HEK293 (cell line): Measurements from ENCODE around the gene SYNDIG1.

ENCODE experiments used
- CTCF ChIA-PET: fragments of 350-600 bp; formaldehyde crosslinking; extraction: SDS; loops from one replicate; lab custom pipeline; 2021; ENCODE audit warnings: antibody characterized with exemption; lab: Yijun Ruan, JAX
- POLR2A ChIA-PET: fragments of 300-600 bp; formaldehyde crosslinking; extraction: SDS; loops from one replicate; lab custom pipeline; 2020; ENCODE audit warnings: antibody characterized with exemption, inconsistent platforms; lab: Yijun Ruan, JAX
- H3K27ac ChIP-seq: fragments of 200-500 bp; sonication (Bioruptor generic); 2 replicates; pipeline ENCODE4 v1.5.1; 2014; ENCODE audit warnings: low read depth, low read length, control low read depth, inconsistent platforms; ENCODE audit errors: extremely low read depth
- H3K36me3 ChIP-seq, 2 experiments: fragments of 200-500 bp in 1 of 2; sonication (Bioruptor generic) in 1 of 2; 1 replicate in 1 of 2; 2 replicates in 1 of 2; pipeline ENCODE4 v1.5.1; 2014 to 2017; ENCODE audit warnings: inconsistent platforms in 2 of 2, low read length in 2 of 2; ENCODE audit not compliant: control insufficient read depth in 2 of 2, insufficient read depth in 1 of 2
- H3K4me1 ChIP-seq: fragments of 200-500 bp; sonication (Bioruptor generic); 2 replicates; pipeline ENCODE4 v1.5.1; 2014; ENCODE audit warnings: mild to moderate bottlenecking, low read length, inconsistent platforms; ENCODE audit not compliant: control insufficient read depth, insufficient read depth
- H3K4me3 ChIP-seq: 2 replicates; pipeline ENCODE4 v1.5.1; 2011; ENCODE audit warnings: low read depth, mild to moderate bottlenecking, control low read depth, low read length, moderate library complexity
- H3K9me3 ChIP-seq: fragments of 200-500 bp; sonication (Bioruptor generic); 2 replicates; pipeline ENCODE4 v1.5.1; 2014; ENCODE audit warnings: low read depth, low read length, inconsistent platforms; ENCODE audit not compliant: control insufficient read depth, insufficient read depth
- EGR2 ChIP-seq: fragments of 450-650 bp; formaldehyde crosslinking; IDR thresholded peaks from 2 replicates; pipeline ENCODE4 v1.5.1; 2016; ENCODE audit warnings: low read depth, missing biosample characterization, missing genetic modification characterization
- GLIS2 ChIP-seq: fragments of 450-650 bp; formaldehyde crosslinking; IDR thresholded peaks from 2 replicates; pipeline ENCODE4 v1.5.1; 2016; ENCODE audit warnings: missing biosample characterization, missing genetic modification characterization
- HOXA7 ChIP-seq: sonication (generic); formaldehyde crosslinking; IDR thresholded peaks from 2 replicates; pipeline ENCODE4 v1.8.1; 2022; ENCODE audit warnings: missing genetic modification reagents, borderline replicate concordance
- KLF1 ChIP-seq: fragments of 450-650 bp; formaldehyde crosslinking; IDR thresholded peaks from 2 replicates; pipeline ENCODE4 v1.5.1; 2016; ENCODE audit warnings: missing biosample characterization, missing genetic modification characterization
- SP7 ChIP-seq: fragments of 450-650 bp; formaldehyde crosslinking; IDR thresholded peaks from 2 replicates; pipeline ENCODE4 v1.5.1; 2016; ENCODE audit warnings: missing biosample characterization, missing genetic modification characterization
- ZBTB8A ChIP-seq: fragments of 450-650 bp; formaldehyde crosslinking; IDR thresholded peaks from 2 replicates; pipeline ENCODE4 v1.5.1; 2016; ENCODE audit warnings: missing biosample characterization, missing genetic modification characterization
- ZFHX2 ChIP-seq: fragments of 450-650 bp; formaldehyde crosslinking; conservative IDR thresholded peaks from 2 replicates; pipeline ENCODE4 v1.5.1; 2016; ENCODE audit warnings: missing biosample characterization, missing genetic modification characterization
- ZNF211 ChIP-seq: fragments of 450-650 bp; formaldehyde crosslinking; IDR thresholded peaks from 2 replicates; pipeline ENCODE4 v1.5.1; 2016; ENCODE audit warnings: low read depth, missing biosample characterization, missing genetic modification characterization
- ZNF426 ChIP-seq: fragments of 450-650 bp; formaldehyde crosslinking; IDR thresholded peaks from 2 replicates; pipeline ENCODE4 v1.5.1; 2017; ENCODE audit warnings: missing biosample characterization, missing genetic modification characterization, mild to moderate bottlenecking, inconsistent platforms, moderate library complexity
- ZNF610 ChIP-seq: fragments of 450-650 bp; formaldehyde crosslinking; IDR thresholded peaks from 2 replicates; pipeline ENCODE4 v1.5.1; 2016; ENCODE audit warnings: missing biosample characterization, missing genetic modification characterization, borderline replicate concordance
- ZNF623 ChIP-seq: fragments of 450-650 bp; formaldehyde crosslinking; IDR thresholded peaks from 2 replicates; pipeline ENCODE4 v1.5.1; 2016; ENCODE audit warnings: missing biosample characterization, missing genetic modification characterization
- ZNF701 ChIP-seq: fragments of 450-650 bp; formaldehyde crosslinking; IDR thresholded peaks from 2 replicates; pipeline ENCODE4 v1.5.1; 2016; ENCODE audit warnings: missing biosample characterization, missing genetic modification characterization
- ZNF768 ChIP-seq: fragments of 450-650 bp; formaldehyde crosslinking; IDR thresholded peaks from 2 replicates; pipeline ENCODE4 v1.5.1; 2018; ENCODE audit warnings: missing biosample characterization, mild to moderate bottlenecking, missing genetic modification characterization
- ZSCAN4 ChIP-seq: fragments of 450-650 bp; formaldehyde crosslinking; IDR thresholded peaks from 2 replicates; pipeline ENCODE4 v1.5.1; 2017; ENCODE audit warnings: missing biosample characterization, missing genetic modification characterization
- TF ChIP-seq, protein P1 (sequence below): fragments of 450-650 bp; formaldehyde crosslinking; IDR thresholded peaks from 2 replicates; pipeline ENCODE4 v1.5.0; 2017; ENCODE audit warnings: missing biosample characterization, missing genetic modification characterization, borderline replicate concordance
- TF ChIP-seq, protein P2 (sequence below): fragments of 450-650 bp; formaldehyde crosslinking; conservative IDR thresholded peaks from 2 replicates; pipeline ENCODE4 v1.5.1; 2016; ENCODE audit warnings: low read depth, missing biosample characterization, missing genetic modification characterization
- TF ChIP-seq, protein P3 (sequence below): fragments of 450-650 bp; formaldehyde crosslinking; IDR thresholded peaks from 2 replicates; pipeline ENCODE4 v1.5.1; 2016; ENCODE audit warnings: missing biosample characterization, missing genetic modification characterization

The SYNDIG1 gene

GRCh38 chr20:24546232-24546892 lies 76.9 kb downstream of the SYNDIG1 start:
- CTCF ChIA-PET = interaction anchor here (0.6 to 0.7 kb wide), 2 partner anchors 635 to 653 kb away, joined by 4 read pairs; no protein-coding TSS in a partner anchor
- H3K4me3 ChIP-seq = no peak overlapping the region
- H3K9me3 ChIP-seq = no peaks in the 10 kb centered on the region
- H3K27ac ChIP-seq = no peak overlapping the region
- TF ChIP-seq, protein P1, sequence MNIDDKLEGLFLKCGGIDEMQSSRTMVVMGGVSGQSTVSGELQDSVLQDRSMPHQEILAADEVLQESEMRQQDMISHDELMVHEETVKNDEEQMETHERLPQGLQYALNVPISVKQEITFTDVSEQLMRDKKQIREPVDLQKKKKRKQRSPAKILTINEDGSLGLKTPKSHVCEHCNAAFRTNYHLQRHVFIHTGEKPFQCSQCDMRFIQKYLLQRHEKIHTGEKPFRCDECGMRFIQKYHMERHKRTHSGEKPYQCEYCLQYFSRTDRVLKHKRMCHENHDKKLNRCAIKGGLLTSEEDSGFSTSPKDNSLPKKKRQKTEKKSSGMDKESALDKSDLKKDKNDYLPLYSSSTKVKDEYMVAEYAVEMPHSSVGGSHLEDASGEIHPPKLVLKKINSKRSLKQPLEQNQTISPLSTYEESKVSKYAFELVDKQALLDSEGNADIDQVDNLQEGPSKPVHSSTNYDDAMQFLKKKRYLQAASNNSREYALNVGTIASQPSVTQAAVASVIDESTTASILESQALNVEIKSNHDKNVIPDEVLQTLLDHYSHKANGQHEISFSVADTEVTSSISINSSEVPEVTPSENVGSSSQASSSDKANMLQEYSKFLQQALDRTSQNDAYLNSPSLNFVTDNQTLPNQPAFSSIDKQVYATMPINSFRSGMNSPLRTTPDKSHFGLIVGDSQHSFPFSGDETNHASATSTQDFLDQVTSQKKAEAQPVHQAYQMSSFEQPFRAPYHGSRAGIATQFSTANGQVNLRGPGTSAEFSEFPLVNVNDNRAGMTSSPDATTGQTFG = no peak
- TF ChIP-seq ZNF426 (tag by site-specific recombination) (no peak), ZNF623 (no peak), ZNF701 (tag by site-specific recombination) (no peak)
- POLR2A ChIA-PET = no interaction called here
- peaks cover 0 to 7% of the 10 kb centered on the region in 2 experiments; a peak in 1 of 3 replicates for H3K36me3 ChIP-seq
- H3K4me1 ChIP-seq = no peaks in the 10 kb centered on the region

DNA sequence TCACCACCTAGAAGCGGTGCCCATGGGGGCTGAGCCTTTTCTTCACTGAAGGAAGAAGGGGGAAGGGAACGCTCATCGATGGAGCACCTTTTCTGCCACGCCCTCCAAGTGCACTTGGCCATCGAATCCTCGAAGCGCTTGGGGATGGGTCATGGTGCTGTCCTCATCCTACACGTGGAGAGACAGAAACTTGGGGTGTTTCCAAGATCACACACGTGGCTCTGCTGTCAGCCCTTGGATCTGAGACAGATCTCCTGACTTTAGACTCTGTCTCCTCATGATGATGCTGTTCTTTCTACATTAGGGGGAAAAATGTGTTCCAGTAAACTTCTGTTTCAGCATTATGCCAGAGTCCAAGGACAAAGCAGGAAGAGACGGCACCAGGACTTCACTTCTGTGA lies 78.5 kb downstream of the SYNDIG1 start:
- Histone ChIP-seq H3K36me3 (peaks cover 0 to 7% of the 10 kb centered on the region in 2 experiments; a peak in 1 of 3 replicates), H3K4me3 (no peak overlapping the region), H3K9me3 (no peaks in the 10 kb centered on the region), H3K4me1 (no peaks in the 10 kb centered on the region), H3K27ac (no peak overlapping the region)
- TF ChIP-seq, protein P2, sequence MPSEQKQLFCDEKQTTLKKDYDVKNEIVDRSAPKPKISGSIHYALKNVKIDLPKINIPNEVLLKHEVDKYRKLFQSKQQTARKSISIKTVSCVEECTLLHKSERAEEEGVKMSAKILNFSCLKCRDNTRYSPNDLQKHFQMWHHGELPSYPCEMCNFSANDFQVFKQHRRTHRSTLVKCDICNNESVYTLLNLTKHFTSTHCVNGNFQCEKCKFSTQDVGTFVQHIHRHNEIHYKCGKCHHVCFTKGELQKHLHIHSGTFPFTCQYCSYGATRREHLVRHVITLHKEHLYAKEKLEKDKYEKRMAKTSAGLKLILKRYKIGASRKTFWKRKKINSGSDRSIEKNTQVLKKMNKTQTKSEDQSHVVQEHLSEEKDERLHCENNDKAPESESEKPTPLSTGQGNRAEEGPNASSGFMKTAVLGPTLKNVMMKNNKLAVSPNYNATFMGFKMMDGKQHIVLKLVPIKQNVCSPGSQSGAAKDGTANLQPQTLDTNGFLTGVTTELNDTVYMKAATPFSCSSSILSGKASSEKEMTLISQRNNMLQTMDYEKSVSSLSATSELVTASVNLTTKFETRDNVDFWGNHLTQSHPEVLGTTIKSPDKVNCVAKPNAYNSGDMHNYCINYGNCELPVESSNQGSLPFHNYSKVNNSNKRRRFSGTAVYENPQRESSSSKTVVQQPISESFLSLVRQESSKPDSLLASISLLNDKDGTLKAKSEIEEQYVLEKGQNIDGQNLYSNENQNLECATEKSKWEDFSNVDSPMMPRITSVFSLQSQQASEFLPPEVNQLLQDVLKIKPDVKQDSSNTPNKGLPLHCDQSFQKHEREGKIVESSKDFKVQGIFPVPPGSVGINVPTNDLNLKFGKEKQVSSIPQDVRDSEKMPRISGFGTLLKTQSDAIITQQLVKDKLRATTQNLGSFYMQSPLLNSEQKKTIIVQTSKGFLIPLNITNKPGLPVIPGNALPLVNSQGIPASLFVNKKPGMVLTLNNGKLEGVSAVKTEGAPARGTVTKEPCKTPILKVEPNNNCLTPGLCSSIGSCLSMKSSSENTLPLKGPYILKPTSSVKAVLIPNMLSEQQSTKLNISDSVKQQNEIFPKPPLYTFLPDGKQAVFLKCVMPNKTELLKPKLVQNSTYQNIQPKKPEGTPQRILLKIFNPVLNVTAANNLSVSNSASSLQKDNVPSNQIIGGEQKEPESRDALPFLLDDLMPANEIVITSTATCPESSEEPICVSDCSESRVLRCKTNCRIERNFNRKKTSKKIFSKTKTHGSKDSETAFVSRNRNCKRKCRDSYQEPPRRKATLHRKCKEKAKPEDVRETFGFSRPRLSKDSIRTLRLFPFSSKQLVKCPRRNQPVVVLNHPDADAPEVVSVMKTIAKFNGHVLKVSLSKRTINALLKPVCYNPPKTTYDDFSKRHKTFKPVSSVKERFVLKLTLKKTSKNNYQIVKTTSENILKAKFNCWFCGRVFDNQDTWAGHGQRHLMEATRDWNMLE (tag by site-specific recombination) = no peak
- TF ChIP-seq ZSCAN4 (tag by site-specific recombination) (no peak), ZNF610 (no peak), GLIS2 (tag by site-specific recombination) (no peak), ZBTB8A (tag by site-specific recombination) (no peak)
- ChIA-PET CTCF (no interaction called here), POLR2A (no interaction called here)

DNA sequence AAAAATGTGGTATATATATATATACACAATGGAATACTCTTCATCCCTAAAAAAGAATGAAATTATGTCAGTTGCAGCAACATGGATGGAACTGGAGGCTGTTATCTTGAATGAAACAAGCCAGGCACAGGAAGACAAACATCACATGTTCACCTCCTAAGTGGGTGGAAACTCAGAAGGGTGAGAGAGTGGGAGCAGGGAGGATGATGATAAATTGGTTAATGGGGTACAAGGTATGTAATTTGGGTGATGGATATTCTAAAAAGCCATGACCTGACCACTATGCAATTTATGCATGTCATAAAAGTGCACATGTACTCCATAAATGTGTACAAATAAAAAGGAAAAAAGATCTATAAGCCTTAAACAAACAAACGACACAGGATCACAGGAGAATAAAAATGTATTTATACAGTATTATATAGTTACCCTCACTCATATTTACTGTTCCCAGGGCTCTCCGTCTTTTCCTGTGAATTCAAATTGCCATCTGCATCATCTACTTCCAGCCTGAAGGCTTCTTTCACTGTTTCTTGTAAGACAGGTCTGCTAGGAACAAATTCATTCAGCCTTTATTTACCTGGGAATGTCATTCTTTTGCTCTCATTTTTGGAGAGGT lies 89.8 kb downstream of the SYNDIG1 start:
- no peak overlapping the region for H3K4me3 ChIP-seq
- no peaks in the 10 kb centered on the region for H3K36me3 ChIP-seq
- H3K27ac ChIP-seq = no peak overlapping the region
- no peaks in the 10 kb centered on the region; the same call in 1 of the 2 replicates for H3K4me1 ChIP-seq
- ChIA-PET POLR2A (no interaction called here), CTCF (no interaction called here)
- no peak for TF ChIP-seq KLF1 (tag by site-specific recombination)
- TF ChIP-seq ZNF768 (tag by site-specific recombination) = no peak
- TF ChIP-seq HOXA7 (CRISPR knock-in tag) = no peak
- TF ChIP-seq EGR2 (tag by site-specific recombination) = peak; percentile 63
- TF ChIP-seq SP7 = peak; percentile 78
- TF ChIP-seq ZNF211 = no peak
- peak; percentile 77 for TF ChIP-seq ZFHX2
- TF ChIP-seq, protein P3, sequence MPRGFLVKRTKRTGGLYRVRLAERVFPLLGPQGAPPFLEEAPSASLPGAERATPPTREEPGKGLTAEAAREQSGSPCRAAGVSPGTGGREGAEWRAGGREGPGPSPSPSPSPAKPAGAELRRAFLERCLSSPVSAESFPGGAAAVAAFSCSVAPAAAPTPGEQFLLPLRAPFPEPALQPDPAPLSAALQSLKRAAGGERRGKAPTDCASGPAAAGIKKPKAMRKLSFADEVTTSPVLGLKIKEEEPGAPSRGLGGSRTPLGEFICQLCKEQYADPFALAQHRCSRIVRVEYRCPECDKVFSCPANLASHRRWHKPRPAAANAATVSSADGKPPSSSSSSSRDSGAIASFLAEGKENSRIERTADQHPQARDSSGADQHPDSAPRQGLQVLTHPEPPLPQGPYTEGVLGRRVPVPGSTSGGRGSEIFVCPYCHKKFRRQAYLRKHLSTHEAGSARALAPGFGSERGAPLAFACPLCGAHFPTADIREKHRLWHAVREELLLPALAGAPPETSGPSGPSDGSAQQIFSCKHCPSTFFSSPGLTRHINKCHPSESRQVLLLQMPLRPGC (tag by site-specific recombination) = no peak
- no peaks in the 10 kb centered on the region for H3K9me3 ChIP-seq
